HepG2 (cell line): ENCODE data around the gene NLRC5. TPM values are rescaled to one million over a fixed set of nuclear protein-coding genes. Genes with fewer than 3 reads are reported as not detected.

Experiments
- ATAC-seq: fragments of 200-7000 bp; cut with Tn5 transposase; 3 replicates; pipeline ENCODE4 v1.9.1; 2020; ENCODE audit warnings: mild to moderate bottlenecking, moderate library complexity
- BruUV-seq: library from RNA; stranded (reverse); fragments of 400-500 nt; replicated peaks from 2 replicates; lab custom pipeline; 2021; lab: Mats Ljungman, UMichigan
- CTCF ChIA-PET: fragments of 300-600 bp; formaldehyde crosslinking; extraction: SDS; loops from one replicate; lab custom pipeline; 2021; ENCODE audit warnings: low total read pairs, inconsistent platforms, low intra/inter-chr PET ratio; lab: Yijun Ruan, JAX
- POLR2A ChIA-PET: fragments of 350-600 bp; sonication (Branson Sonifier 250); formaldehyde crosslinking; loops from one replicate; lab custom pipeline; 2020; ENCODE audit warnings: antibody characterized with exemption, inconsistent platforms; lab: Yijun Ruan, JAX
- DNase-seq: peaks from one replicate; pipeline ENCODE4 v3.0.0-alpha.2; 2015; ENCODE audit warnings: low spot score
- FAIRE-seq: peaks from 3 replicates; lab custom pipeline; 2011; peaks lifted over from hg19 to GRCh38; lab: Jason Lieb, UNC
- H2AFZ ChIP-seq: one replicate; pipeline ENCODE4 v1.6.1; 2011; ENCODE audit warnings: low read length, inconsistent platforms
- H3K27ac ChIP-seq: fragments of 300-600 bp; 3 replicates; pipeline ENCODE4 v1.8.0; 2011; ENCODE audit warnings: mixed run types, mild to moderate bottlenecking, mixed read lengths, low read length, inconsistent platforms; ENCODE audit not compliant: insufficient read depth; ENCODE audit errors: extremely low read length
- H3K27me3 ChIP-seq, 2 experiments: fragments of 200-600 bp in 1 of 2; 2 replicates in 1 of 2; 3 replicates in 1 of 2; pipeline versions ENCODE4 v1.6.0 to v1.8.0; 2011; ENCODE audit warnings: low read length in 2 of 2, mild to moderate bottlenecking in 2 of 2, moderate library complexity in 2 of 2, inconsistent platforms in 1 of 2; ENCODE audit not compliant: insufficient read depth in 2 of 2, control insufficient read depth in 1 of 2
- H3K36me3 ChIP-seq, 2 experiments: fragments of 200-600 bp in 1 of 2; replicated peaks in 1 of 2; 2 replicates in 1 of 2; 3 replicates in 1 of 2; pipeline versions ENCODE4 v1.5.1 to v1.8.0; 2011; ENCODE audit warnings: low read length in 2 of 2, inconsistent platforms in 1 of 2; ENCODE audit not compliant: insufficient read depth in 2 of 2, control insufficient read depth in 1 of 2
- H3K4me1 ChIP-seq: 2 replicates; pipeline ENCODE4 v1.5.1; 2012; ENCODE audit warnings: low read length, inconsistent platforms; ENCODE audit not compliant: insufficient read depth
- H3K4me2 ChIP-seq: 2 replicates; pipeline ENCODE4 v1.6.0; 2011; ENCODE audit warnings: low read depth, low read length, inconsistent platforms
- H3K4me3 ChIP-seq, 3 experiments: fragments of 200-600 bp in 1 of 3; sonication (generic), shearing (Covaris generic) in 1 of 3; replicated peaks in 1 of 3; 2 replicates each; pipeline ENCODE4 v1.5.1; 2011 to 2016; ENCODE audit warnings: low read length in 3 of 3, inconsistent platforms in 2 of 3, low read depth in 2 of 3, mild to moderate bottlenecking in 2 of 3, control low read depth in 1 of 3, mixed read lengths in 1 of 3; ENCODE audit not compliant: insufficient read depth in 1 of 3
- H3K79me2 ChIP-seq: one replicate; pipeline ENCODE4 v1.6.1; 2011; ENCODE audit warnings: low read length, inconsistent platforms; ENCODE audit not compliant: insufficient read depth
- H3K9ac ChIP-seq: 2 replicates; pipeline ENCODE4 v1.6.0; 2011; ENCODE audit warnings: mild to moderate bottlenecking, low read depth, low read length, inconsistent platforms; ENCODE audit not compliant: insufficient read depth
- H3K9me3 ChIP-seq: 2 replicates; pipeline ENCODE4 v1.5.1; 2012; ENCODE audit warnings: mild to moderate bottlenecking, low read length
- H4K20me1 ChIP-seq: 2 replicates; pipeline ENCODE4 v1.6.0; 2011; ENCODE audit warnings: inconsistent platforms, mild to moderate bottlenecking, low read length, moderate library complexity; ENCODE audit not compliant: insufficient read depth
- AHR ChIP-seq: IDR thresholded peaks from 2 replicates; pipeline ENCODE4 v1.6.1; 2018; ENCODE audit warnings: missing genetic modification reagents, missing compliant biosample characterization
- GLMP ChIP-seq: sonication (generic); formaldehyde crosslinking; IDR thresholded peaks from 2 replicates; pipeline ENCODE4 v1.9.0; 2021; ENCODE audit warnings: missing genetic modification reagents, mild to moderate bottlenecking, borderline replicate concordance
- HMG20A ChIP-seq: IDR thresholded peaks from 2 replicates; pipeline ENCODE4 v1.6.1; 2016; ENCODE audit warnings: borderline replicate concordance
- MAZ ChIP-seq, 2 experiments: sonication (generic) in 1 of 2; formaldehyde crosslinking in 1 of 2; IDR thresholded peaks; 2 replicates each; pipeline versions ENCODE4 v1.5.0 to v1.6.1; 2012 to 2020; ENCODE audit warnings: low read depth in 2 of 2, mild to moderate bottlenecking in 2 of 2, borderline replicate concordance in 1 of 2, improper control_type of control experiment in 1 of 2, low read length in 1 of 2, missing genetic modification reagents in 1 of 2, moderate library complexity in 1 of 2
- PREB ChIP-seq: sonication (generic); formaldehyde crosslinking; IDR thresholded peaks from 2 replicates; pipeline ENCODE4 v1.4.0; 2020; ENCODE audit warnings: missing genetic modification reagents
- RERE ChIP-seq: IDR thresholded peaks from 2 replicates; pipeline ENCODE4 v1.6.1; 2016; ENCODE audit warnings: low read depth, missing genetic modification reagents, missing compliant biosample characterization
- TERF1 ChIP-seq: sonication (generic); formaldehyde crosslinking; IDR thresholded peaks from 2 replicates; pipeline ENCODE4 v1.8.0; 2022; ENCODE audit warnings: mild to moderate bottlenecking, missing genetic modification reagents, moderate library complexity
- ZMYM3 ChIP-seq: sonication (generic); formaldehyde crosslinking; IDR thresholded peaks from 2 replicates; pipeline ENCODE4 v1.5.1; 2020; ENCODE audit warnings: mild to moderate bottlenecking, missing genetic modification reagents
- ZNF256 ChIP-seq: sonication (generic); formaldehyde crosslinking; conservative IDR thresholded peaks from 2 replicates; pipeline ENCODE4 v1.4.0; 2020; ENCODE audit warnings: missing genetic modification reagents
- ZNF629 ChIP-seq: sonication (generic); formaldehyde crosslinking; conservative IDR thresholded peaks from 2 replicates; pipeline ENCODE4 v1.5.0; 2020; ENCODE audit warnings: missing genetic modification reagents
- ZNF768 ChIP-seq: sonication (generic); formaldehyde crosslinking; IDR thresholded peaks from 2 replicates; pipeline ENCODE4 v1.4.0; 2020; ENCODE audit warnings: missing genetic modification reagents
- ZNF788 ChIP-seq: sonication (generic); formaldehyde crosslinking; IDR thresholded peaks from 2 replicates; pipeline ENCODE4 v1.5.0; 2020; ENCODE audit warnings: mild to moderate bottlenecking, missing genetic modification reagents, borderline replicate concordance
- WGBS: methylation state at CpG from one replicate; pipeline ENCODE4 v1.1.6; 2017; ENCODE audit warnings: low lambda C conversion rate; 5-methylcytosine and 5-hydroxymethylcytosine counted together
- in situ Hi-C: cut with HindIII; loops from 2 replicates; pipeline ENCODE4 v1.10.0; 2017; ENCODE audit warnings: low pct_unique_long_range_greater_than_20kb; ENCODE audit not compliant: extremely low pct_ligation_motif_present
- intact Hi-C: fragments of 100-400 bp; cut with micrococcal nuclease; formaldehyde crosslinking; loops from one replicate; pipeline ENCODE4 v1.10.0; 2022; ENCODE audit not compliant: unreplicated experiment
- polyA plus RNA-seq, 8 experiments: library from polyadenylated mRNA; depleted of rRNA in 3 of 8; stranded (reverse) in 7 of 8; unstranded in 1 of 8; fragments of >200 nt; fragmentation: Illumina TruSeq in 4 of 8; extraction: Trizol in 4 of 8; gene quantifications; 2 replicates each; pipeline versions ENCODE4 v1.2.1 to v1.2.3, GENCODE V29; 2011 to 2016; ENCODE audit warnings: low read depth in 4 of 8, missing spikeins in 1 of 8, mixed read lengths in 1 of 8; ENCODE audit not compliant: insufficient read depth in 1 of 8
- total RNA-seq, 5 experiments: library from RNA; depleted of rRNA; stranded (reverse); fragments of >200 nt; fragmentation: Illumina TruSeq; extraction: Trizol; gene quantifications; 2 replicates each; pipeline ENCODE4 v1.2.3, GENCODE V29; 2016; ENCODE audit warnings: low read depth in 1 of 5

The NLRC5 gene
- total and polyA plus RNA-seq, 2 of the 13 experiments (the other 11 are each of a cell fraction or from before 2014, with no cell fraction given) = 6.3 to 12.7 TPM

- no peak overlapping the region for H3K9ac ChIP-seq
- no peaks in the 10 kb centered on the region for H3K79me2 ChIP-seq
- in situ Hi-C loops = no loop called here
- ATAC-seq (no peak), FAIRE-seq (no peak), DNase-seq (no peak)
- WGBS = 19% methylated on average over 3 of the region's 3 CpGs
- H2AFZ ChIP-seq = no peak overlapping the region
- no peaks in the 10 kb centered on the region for H3K9me3 ChIP-seq
- no TSS peak for BruUV-seq
- no peak overlapping the region for H3K4me2 ChIP-seq
- ChIA-PET POLR2A (no interaction called here), CTCF (no interaction called here)
- no peaks in the 10 kb centered on the region for H4K20me1 ChIP-seq
- H3K27ac ChIP-seq = no peak overlapping the region
- no peaks in the 10 kb centered on the region for H3K36me3 ChIP-seq
- peaks cover 1% of the 10 kb centered on the region for H3K4me1 ChIP-seq
- no peak overlapping the region for H3K4me3 ChIP-seq
- TF ChIP-seq ZNF768 (CRISPR knock-in tag) (peak; percentile 34; the same call in 1 of the 2 replicates), RERE (CRISPR knock-in tag) (no peak), TERF1 (CRISPR knock-in tag) (no peak), MAZ (IDR thresholded peaks at IDR 0.05; ENCODE audit: borderline replicate concordance, low read depth, low read length) (no peak), MAZ (CRISPR knock-in tag; IDR thresholded peaks at IDR 0.05; ENCODE audit: low read depth) (no peak), ZMYM3 (peak; percentile 61), ZNF629 (CRISPR knock-in tag) (peak; percentile 90), ZNF256 (CRISPR knock-in tag) (no peak), GLMP (no peak), AHR (CRISPR knock-in tag) (no peak), ZNF788 (CRISPR knock-in tag) (no peak), HMG20A (CRISPR knock-in tag) (no peak), PREB (CRISPR knock-in tag) (no peak)
- intact Hi-C loops = no loop called here
- 0 out of 5 replicates have a peak, but pooled peaks cover 0 to 5% of the 10 kb centered on the region in 2 experiments for H3K27me3 ChIP-seq
Observed at GRCh38 chr16:56998352-56998751, 9.0 kb downstream of the NLRC5 start.
